GM12865 (cell line): ENCODE data around the gene NSG1.
A peak's percentile ranks its signal among the peaks of the same experiment; 100 is the strongest.

Source experiments
- DNase-seq: peaks from one replicate; pipeline ENCODE4 v3.0.0; 2010; ENCODE audit warnings: low read depth
- H3K4me3 ChIP-seq: 2 replicates; pipeline ENCODE4 v1.5.1; 2011; ENCODE audit warnings: mild to moderate bottlenecking, low read depth, low read length, control low read depth
- CTCF ChIP-seq: IDR thresholded peaks from 2 replicates; pipeline ENCODE4 v1.5.1; 2011; ENCODE audit warnings: low read length, control low read depth, low read depth, inconsistent platforms; ENCODE audit not compliant: insufficient read depth; ENCODE audit errors: missing control alignments

NSG1 gene

GRCh38 chr4:4376074-4376473 lies 10.8 kb upstream of the NSG1 start:
- no peak overlapping the region for H3K4me3 ChIP-seq
- no peak for TF ChIP-seq CTCF
- no peak for DNase-seq

GRCh38 chr4:4377191-4377590 lies 9.7 kb upstream of the NSG1 start:
- no peak for DNase-seq
- H3K4me3 ChIP-seq = no peak overlapping the region
- no peak for TF ChIP-seq CTCF

- DNase-seq = no peak
- no peak for TF ChIP-seq CTCF
- no peak overlapping the region for H3K4me3 ChIP-seq
Observed at GRCh38 chr4:4377732-4378460, 9.0 kb upstream of the NSG1 start.

- no peak for TF ChIP-seq CTCF
- DNase-seq = no peak
- H3K4me3 ChIP-seq = no peak overlapping the region
Observed at GRCh38 chr4:4379540-4380087, 7.3 kb upstream of the NSG1 start.

- no peak for TF ChIP-seq CTCF
- no peak overlapping the region for H3K4me3 ChIP-seq
- DNase-seq = no peak
Observed at GRCh38 chr4:4383085-4383484, 3.8 kb upstream of the NSG1 start.

GRCh38 chr4:4384837-4385236 lies 2.1 kb upstream of the NSG1 start:
- no peak overlapping the region for H3K4me3 ChIP-seq
- TF ChIP-seq CTCF = peak; percentile 16
- peak; percentile 8 for DNase-seq
